KG1 (cell line): ENCODE data around the gene FAM156A.
"Not testable (repeated sequence)": the region's sequence is repeated elsewhere in the genome, so short reads cannot be mapped to it uniquely, and the experiment has no call there.

Experiments
- DNase-seq: peaks from one replicate; lab custom pipeline; 2025; lab: John Stamatoyannopoulos, UW

FAM156A gene, protein sequence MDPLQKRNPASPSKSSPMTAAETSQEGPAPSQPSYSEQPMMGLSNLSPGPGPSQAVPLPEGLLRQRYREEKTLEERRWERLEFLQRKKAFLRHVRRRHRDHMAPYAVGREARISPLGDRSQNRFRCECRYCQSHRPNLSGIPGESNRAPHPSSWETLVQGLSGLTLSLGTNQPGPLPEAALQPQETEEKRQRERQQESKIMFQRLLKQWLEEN

DNA sequence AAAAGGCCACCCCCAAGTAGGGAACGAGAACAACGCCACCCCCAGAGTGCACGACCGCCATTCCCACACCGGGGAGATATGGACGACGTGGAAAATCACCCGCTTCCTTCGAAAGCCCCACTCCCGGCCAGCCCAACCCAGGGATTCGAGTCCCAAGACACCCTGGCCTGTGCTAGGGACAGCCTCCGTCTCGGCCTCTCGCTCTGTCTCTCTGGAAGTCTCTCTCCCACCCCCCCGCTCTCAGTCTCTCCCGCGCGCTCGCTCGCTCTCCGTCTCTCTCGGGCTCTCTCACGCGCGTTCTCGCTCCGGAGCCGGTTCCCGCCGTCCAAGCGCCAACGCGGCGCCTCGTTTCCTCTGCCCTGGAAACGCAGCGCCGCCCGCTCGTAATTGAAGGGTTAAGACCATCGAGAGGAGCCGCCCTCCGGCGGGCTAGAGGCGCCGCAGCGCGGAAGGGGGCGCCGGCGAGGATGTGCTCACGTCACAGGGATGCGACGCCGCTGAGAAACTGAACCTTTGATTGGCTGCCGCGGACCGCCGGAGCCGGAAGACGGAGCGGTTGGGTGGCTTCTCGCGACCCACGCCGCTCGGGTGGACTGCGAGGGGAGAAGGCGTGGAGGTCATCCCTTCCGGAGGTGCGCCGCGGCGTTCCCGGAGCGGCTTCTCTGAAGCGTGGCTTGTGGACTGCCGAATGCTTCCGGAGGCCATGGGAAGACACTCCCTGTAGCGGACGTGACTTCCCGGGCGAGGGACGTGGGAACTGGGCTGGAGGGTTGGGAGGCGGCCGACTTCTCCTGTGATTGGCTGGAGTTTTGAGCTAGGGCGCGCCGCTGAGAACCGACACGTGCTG lies at the start of gene FAM156A:
Gene FAM156A, minus strand, starts transcription at position 406 of the 847 bp plus-strand sequence. CDS start 9,930 bp downstream, outside the sequence.
- not testable (repeated sequence) for DNase-seq

DNA sequence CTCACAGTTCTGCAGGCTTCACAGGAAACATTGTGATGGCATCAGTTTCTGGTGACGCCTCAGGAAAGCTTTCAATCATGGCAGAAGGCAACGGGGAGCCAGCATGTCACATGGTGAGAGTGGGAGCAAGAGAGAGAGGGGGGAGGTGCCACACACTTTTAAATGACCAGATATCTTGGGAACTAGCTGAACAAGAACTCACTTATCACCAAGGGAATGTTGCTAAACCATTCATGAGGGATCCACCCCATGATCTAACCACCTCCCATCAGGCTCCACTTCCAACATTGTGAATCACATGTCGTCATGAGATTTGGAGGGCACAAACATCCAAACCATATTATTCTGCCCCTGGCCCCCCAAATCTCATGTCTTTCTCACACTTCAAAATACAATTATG lies 47.0 kb upstream of the FAM156A start:
- no peak for DNase-seq

DNA sequence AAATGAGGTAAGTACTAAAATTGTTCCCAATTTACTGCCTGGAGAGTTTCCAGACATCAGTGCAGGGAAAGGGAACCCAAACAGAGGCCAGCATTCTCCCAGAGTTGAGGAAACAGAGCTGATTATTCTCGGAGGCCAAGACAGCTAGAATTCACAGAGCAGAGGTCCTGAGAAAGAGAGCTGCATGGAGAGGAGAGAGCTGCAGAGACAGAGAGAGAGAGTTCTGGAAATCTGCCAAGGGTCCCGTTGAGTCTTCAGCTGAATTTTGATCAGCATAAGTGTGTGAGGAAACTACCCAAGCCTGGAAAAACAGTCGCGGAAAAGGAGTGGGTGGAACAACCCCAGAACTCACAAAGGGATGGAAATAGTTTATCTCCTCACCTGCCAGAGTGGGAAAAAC lies 46.5 kb upstream of the FAM156A start:
- no peak for DNase-seq

DNA sequence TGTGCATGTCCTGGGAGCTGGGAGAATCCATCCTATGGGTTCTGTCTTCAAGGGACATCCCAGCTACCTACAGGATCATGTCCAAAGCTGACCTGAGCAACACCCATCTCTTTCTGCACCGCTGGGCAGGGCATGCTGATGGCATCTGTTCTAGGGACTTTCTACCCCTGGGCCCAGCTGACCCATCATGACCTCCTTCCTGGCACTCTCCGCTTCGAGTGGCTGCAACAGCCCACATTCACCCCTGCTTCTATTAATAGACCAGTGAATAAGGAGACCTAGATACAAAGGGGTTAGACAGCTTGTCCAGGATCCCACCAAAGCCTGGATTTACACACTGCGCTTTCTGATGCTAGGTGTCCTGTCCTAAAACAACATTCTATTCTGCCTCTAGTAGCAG lies 45.7 kb upstream of the FAM156A start:
- no peak for DNase-seq

DNA sequence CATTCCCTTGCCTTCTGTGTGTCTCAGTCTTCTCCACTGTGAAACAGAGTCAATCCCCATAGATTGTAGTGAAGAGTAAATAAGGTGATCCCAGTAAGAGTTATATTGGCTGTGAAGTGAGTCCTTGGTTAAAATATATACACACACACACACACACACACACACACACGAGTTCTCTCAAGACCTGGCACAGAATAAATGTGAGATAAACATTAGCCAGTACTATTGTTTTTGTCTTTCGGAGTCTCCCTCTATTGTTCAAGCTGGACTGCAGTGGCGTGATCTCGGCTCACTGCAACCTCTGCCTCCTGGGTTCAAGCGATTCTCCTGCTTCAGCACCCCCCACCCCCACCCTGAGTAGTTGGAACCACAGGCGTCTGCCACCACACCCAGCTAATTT lies 44.8 kb upstream of the FAM156A start:
- no peak for DNase-seq

DNA sequence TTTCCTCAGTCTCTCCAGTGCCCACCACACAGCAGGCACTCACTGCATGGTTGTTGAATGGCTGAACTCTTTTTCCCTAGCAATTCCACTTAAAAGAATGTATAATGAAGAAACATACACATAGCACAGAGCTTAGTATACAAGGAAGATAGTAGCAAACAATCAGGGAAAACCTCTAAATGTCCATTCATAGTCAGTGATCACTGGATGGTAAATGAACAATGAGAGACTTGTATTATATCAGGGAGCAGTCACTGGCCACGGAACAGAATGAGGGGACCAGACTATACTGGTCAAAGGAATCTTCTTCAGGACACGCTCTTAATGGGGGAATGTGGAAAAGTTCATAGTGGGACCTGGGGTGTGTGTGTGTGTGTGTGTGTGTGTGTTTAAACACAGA lies 43.6 kb upstream of the FAM156A start:
- no peak for DNase-seq

DNA sequence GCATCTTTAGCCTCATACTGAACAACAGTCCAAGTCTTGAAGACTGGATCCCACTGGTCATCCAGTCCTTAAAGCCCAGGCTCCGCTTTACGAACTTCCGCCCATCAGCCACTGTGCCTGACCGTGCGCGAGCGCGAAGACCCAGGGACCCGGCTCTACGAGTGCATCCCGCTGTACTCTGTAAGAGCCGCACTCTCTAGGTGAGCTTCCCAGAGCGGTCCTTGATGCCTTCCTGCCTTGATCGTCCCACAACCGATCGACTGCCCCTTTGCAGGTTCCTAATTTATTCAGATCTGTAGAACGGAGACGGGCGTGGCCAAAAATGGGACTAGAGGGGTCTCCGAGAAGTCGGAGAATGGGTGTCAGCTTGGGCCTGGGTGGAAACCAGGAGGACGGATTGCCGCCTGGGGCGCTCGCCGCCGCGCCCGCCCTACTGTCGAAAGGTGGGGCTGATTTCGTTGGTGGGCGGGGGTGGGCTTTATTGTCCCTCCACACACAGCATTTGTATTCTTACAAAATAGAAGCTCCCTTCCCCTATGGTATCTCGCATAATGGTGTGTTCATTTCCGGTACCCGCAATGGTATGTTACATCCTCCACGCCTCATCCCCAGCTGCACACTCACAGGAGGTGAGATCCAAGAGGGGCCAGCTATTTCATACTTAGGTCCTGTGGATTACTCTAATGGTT lies 42.3 kb upstream of the FAM156A start:
- DNase-seq, result no peak

DNA sequence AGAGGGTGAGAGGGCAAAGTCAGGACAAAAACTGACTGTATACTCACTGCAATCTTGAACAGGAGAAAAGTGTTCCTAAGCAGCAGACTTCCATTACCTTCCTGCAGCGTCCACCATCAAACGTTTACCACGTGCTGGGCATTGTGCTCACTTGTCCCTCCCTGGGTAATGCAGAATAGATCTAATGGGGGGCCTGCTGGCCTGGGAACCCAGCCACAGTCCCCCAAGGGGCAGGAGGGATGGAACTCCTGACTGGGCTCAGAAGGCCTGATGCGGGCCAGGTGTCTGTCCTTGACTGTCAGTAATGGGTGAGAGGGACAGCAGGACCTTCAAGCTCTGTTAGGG lies 37.6 kb upstream of the FAM156A start:
- no peak for DNase-seq

DNA sequence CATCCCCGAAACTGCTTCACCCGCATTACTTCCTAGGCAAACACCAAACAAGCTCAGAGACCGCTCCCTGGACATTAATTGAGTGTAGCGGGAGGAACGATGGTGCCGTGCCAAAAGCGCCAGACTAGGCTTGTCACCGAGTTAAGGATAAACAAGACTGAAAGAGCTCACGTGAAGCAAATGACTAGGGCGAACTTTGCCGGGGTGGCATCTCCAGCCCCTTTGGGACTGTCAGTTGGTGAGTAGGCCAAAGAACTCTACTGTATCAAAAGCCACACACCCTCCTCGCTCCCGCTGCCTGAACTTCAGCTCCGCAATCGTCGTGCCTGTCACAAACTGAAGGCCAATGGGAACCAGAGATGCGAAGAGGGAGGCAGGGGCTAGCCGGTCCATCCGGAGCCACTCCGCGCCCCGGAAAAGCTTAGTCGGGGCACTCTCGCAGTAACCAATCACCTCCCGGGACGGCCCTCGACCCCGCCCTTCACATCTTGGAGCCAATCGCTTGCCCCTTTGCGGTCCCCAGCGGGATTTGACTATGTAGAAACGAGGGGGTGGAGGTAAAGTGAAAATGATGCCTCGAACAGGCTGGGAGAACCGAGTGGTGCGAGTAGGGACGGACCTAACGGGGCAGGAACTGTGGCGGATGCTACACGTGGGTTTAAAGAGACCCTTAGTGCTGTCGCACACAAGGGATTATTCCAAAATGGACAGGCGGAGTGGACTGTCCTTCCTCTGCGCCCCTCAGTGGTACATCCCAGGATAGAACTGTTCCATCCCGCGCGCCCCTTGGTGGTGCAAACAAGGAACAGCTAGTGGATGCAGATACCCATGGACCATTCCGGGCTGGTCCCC lies 37.0 kb upstream of the FAM156A start:
- DNase-seq, result peak; percentile 82

DNA sequence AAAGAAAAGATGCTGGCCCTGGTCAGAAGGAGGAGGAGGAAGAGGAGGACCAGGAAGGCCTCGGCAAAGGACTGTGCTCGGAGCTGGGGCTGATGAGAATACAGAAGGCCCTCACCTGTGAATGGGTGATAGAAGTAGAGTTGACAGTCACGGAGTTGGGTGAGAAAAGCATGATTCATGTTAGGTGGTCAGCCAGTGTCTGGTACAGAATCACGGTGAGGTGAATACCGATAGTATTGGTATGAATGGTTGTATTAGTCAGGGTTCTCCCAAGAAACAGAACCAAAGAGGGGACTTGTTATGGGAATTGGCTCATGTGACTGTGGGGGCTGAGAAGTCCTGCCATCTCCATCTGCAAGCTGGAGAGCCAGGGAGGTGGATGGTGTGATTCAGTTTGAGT lies 32.5 kb upstream of the FAM156A start:
- no peak for DNase-seq

DNA sequence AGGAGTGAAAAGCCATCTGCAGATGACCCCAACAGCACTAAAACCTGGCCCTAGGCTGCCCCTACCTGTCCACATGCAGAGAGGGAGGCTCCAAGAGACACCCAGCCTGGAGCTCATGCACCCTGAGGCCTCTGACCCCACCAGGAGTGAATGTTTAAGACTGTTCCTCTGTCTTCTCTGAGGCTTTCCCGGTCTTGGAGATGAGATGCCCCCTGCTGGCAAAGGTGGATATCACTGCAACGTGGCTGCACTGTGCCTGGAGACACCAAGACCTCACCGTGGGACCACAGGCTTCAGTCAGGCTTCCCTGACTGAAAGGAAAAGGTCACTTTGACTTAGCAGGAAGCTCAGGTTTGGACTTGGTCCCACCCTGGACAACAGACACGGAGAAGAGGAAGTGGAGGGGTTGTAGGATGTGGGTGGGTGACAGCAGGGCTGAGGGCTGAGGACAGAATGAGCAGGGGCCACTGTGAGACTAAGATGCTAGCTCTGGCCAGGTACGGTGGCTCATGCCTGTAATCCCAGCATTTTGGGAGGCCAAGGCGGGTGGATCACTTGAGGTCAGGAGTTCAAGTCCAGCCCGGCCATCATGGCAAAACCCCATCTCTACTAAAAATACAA lies 31.8 kb upstream of the FAM156A start:
- not testable (repeated sequence) for DNase-seq

DNA sequence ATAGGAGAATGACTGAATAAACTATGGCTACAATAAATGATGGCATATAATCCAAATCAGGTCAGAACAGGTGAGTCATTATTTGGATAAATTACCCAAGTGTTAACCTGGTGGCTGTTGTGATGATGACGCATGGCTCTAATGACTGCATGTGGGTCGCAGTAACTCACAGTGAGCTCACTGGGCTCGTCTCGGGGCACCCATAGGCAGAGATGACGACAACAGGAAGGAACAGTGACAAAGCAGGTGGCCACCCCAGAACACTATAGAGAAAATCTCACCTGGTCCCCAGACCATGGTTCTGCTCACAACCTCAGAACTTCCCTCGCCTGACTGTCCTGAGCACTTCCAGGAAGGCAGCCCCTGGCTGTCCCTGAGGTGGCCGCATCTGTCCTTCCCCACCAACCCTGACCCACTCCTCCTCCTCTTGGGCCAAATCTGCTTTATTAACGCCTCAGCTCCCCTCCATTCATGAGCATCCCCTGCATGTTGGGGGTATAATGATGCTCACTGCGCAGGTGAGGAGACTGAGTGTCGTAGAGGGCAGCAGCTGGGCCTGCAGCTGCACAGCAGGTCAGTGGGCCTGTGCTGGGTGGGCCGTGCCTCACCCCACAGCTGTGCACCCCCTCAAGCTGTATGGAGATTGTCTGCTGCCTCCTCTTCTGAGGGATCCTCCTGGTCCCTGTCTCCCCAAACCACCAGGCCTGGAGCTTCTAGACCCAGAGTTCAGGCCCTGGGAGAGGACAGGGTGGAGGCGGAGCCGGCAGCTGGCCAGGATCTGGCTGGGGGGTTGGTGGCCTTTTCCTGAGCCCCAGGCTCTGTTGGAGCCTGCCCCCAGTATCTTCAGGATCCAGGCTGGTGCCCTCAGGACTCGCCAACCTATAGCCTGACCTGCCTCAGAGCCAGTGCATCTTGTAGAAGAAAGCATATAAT lies 30.9 kb upstream of the FAM156A start:
- no peak for DNase-seq

DNA sequence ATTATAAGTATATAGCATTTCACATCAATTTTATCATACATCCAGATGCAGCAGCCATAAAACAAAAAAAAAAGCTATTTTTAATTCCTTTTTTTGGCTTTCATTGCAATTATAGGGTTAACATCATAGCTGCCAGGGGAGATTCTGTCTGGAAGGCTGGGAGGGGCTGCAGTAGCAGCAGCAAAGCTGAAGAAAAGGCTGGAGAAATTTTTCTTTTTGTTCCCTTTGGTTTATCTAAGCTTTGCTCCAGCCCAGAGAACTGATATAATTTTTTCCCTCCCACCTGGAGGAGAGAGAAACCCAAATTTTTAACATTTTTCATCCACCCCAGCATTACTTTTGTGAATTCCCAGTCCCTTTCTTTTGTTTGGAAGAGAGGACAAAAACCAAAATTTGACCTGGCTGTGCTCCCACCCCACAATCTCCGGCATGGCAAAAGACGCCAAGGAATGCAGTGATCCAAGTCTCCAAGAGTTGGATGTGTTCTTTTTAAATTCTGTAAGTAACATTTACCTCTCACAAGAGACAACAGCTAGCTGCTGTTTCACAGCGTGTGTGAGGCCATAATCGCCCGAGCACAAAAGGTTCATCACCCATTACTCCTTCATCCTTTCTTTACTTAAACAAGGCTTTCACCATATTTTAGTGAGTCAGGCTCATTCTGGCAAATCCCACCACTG lies 25.1 kb upstream of the FAM156A start:
- no peak for DNase-seq

DNA sequence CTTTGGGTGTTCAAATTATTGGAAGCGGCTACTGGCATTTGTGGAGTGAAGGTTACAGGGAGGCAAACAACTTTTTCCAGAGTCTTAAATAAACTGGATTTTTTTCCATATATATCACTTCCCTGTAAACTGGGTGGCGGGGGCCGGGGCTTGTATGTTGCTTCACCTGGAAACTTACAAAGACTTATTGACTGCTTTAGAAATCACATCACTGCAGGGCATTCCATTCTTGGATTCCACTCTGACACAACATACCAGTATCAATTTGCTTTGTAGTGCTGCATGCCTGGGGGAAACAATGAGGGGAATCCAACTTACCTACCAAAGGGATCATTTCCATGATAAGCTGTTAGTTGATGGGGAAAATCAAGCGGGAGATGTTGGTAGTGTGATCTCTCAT lies 21.7 kb upstream of the FAM156A start:
- DNase-seq, result no peak

DNA sequence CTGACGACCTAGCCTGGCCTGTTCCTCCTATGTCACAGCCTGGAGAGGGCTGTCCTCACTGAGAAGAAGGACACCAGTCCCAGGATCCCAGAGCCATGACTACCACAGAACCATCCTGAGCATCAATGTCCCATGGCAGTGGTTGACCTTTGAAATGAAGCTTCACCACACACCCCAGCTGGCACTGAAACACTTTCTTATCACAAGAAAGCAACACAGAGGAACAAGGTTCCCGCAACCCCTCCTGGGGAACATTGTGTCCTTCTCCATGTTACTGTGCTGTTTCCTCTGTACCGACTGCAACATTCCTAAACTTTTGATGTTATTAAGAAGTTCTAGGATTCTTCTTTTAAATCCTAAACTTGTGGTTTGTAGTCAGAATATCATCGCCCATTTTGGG lies 21.2 kb upstream of the FAM156A start:
- no peak for DNase-seq

DNA sequence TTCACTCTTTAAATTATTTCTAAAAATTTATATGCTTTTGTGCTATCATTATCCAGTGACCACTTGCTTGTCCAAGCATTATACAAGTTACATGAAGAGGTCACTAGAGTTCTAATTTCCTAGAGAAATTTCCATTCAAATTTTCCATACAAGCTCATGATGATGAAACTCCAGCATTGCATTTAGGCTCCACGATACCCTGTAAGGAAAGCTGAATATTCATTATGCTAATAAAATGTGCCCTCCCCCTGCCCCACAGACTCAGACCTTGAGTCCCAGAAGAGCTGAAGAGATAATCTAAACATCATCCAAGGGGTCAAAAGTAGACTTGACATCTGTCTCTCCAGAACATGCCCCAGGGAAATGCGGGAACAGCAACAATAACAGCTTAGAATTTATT lies 19.6 kb upstream of the FAM156A start:
- DNase-seq, result no peak

DNA sequence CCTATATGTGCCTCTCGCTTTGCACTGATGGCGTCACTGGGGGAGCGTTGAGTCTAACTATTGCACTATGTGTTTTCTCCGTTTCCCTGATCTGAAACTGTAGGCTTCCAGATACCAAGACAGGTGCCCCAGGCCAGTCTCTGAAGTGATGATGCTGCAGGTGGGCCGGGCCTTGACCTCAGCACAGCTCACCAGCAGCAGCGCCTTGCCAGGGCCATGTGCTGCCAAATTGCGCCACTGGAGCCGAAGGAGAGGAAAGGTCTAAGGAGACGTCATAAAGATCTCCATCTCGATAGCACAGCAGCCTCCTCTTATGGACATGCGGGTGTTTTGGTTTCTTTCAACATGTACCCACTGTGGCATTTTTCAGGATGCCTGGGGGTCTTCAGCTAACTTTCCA lies 17.3 kb upstream of the FAM156A start:
- not testable (repeated sequence) for DNase-seq

DNA sequence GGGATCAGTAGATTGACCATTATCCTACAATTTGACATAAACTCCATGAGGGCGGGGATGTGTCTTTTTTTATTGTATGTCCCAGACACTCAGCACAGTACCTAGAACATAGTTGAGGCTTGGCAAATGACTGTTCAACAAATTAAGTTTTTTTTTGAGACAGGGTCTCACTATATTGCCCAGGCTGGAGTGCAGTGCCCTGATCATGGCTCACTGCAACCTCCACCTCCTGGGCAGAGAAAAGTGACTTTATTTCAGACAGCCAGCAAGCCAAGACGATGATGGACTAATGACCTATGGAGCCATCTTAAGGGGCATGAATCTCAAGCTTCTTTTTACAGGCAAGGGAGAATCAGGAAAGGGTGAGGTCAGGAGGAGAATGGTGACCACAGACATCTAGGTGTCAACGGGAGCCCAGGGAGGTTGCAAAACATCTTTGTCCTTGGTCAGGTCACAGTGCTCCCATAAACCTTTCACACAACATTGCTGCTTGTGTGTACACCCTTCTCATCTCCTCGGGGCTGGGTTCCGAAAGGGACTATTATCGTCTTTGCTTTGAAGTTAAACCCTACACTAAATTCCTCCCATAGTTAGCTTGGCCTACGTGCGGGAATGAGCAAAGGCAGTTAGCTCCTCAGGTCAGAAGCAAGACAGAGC lies 16.1 kb upstream of the FAM156A start:
- DNase-seq, result not testable (repeated sequence)

DNA sequence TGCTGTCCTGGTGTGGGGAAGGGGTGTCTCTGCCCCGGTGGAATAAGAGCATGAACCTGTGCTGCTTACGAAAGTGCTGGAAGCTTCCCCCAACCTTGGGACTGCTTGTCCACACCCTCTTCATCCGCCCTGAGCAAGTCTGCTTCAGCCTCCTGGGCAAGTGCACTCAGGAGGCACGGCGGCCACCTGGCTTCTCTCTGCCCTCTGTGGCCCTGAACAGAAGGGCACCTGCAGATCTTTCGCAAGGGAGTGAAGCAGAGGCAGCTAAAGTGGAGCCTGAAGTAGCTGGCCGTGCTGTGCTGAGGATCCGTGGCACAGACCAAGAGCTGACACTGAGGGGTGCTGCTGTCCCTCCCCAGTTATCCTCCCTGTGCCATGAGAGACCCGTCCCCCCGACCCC lies 9.6 kb upstream of the FAM156A start:
- DNase-seq, result not testable (repeated sequence)
